ENCODE data around the gene PTPN6. TPM values are rescaled to one million over a fixed set of nuclear protein-coding genes. Genes with fewer than 3 reads are reported as not detected.
"Not testable (repeated sequence)": the region's sequence is repeated elsewhere in the genome, so short reads cannot be mapped to it uniquely, and the experiment has no call there.

The PTPN6 gene
- total and polyA plus RNA-seq, 4 donors = 38.2 to 222 (median 170) TPM

GRCh38 chr12:6904280-6905276 is 46.6 kb upstream of the PTPN6 start, which contains the start of gene LRRC23:
Gene LRRC23, plus strand, starts transcription at chr12:6904822. Its CDS starts 812 bp downstream, at chr12:6905634.
- Histone ChIP-seq H3K27ac (ENCODE audit: low read depth in 1 of 2, low read length in 1 of 2) (peak within 1 kb of the TSS; percentile 49 to 93), H3K36me3 (ENCODE audit: control insufficient read depth in 4 of 4, insufficient read depth in 4 of 4, low read length in 4 of 4) (peaks cover 0 to 5% (median 1%) of the 10 kb centered on the region in 4 donors), H3K27me3 (ENCODE audit: control insufficient read depth in 3 of 3, insufficient read depth in 3 of 3, low read length in 2 of 3) (no peaks in the 10 kb centered on the region), H3K4me3 (peak within 1 kb of the TSS; percentile 70), H3K4me1 (ENCODE audit: control insufficient read depth in 5 of 5, insufficient read depth in 5 of 5, low read length in 5 of 5) (peaks cover 4 to 19% (median 8%) of the 10 kb centered on the region in 5 donors), H3K9ac (ENCODE audit: insufficient read depth in 1 of 2, low read length in 2 of 2) (peak within 1 kb of the TSS; percentile 95 to 99), H3K9me3 (ENCODE audit: control insufficient read depth in 4 of 4, insufficient read depth in 3 of 4, low read length in 3 of 4) (no peaks in the 10 kb centered on the region)
- ATAC-seq (ENCODE audit: insufficient read depth, low FRiP score) (peak; percentile 93), DNase-seq (peak; percentile 98 to 99 (median 98))
- WGBS, 2 donors = 6 to 7% methylated on average over 34 of the region's 34 CpGs
- TF ChIP-seq CTCF (IDR thresholded peaks at IDR 0.05; ENCODE audit: control extremely low read depth, extremely low read depth) = peak; percentile 14

GRCh38 chr12:6905414-6906040 is 45.6 kb upstream of the PTPN6 start:
- H3K36me3 ChIP-seq (ENCODE audit: control insufficient read depth in 4 of 4, insufficient read depth in 4 of 4, low read length in 4 of 4) = peaks cover 0 to 5% (median 1%) of the 10 kb centered on the region in 4 donors
- TF ChIP-seq CTCF (IDR thresholded peaks at IDR 0.05; ENCODE audit: control extremely low read depth, extremely low read depth) = no peak
- DNase-seq (no peak), ATAC-seq (ENCODE audit: insufficient read depth, low FRiP score) (no peak)
- peak overlapping the region; percentile 49 to 93 for H3K27ac ChIP-seq (ENCODE audit: low read depth in 1 of 2, low read length in 1 of 2)
- no peak overlapping the region for H3K4me3 ChIP-seq
- peak overlapping the region; percentile 95 to 99 for H3K9ac ChIP-seq (ENCODE audit: insufficient read depth in 1 of 2, low read length in 2 of 2)
- H3K9me3 ChIP-seq (ENCODE audit: control insufficient read depth in 4 of 4, insufficient read depth in 3 of 4, low read length in 3 of 4) = no peaks in the 10 kb centered on the region
- 68 to 74% methylated on average over 5 of the region's 5 CpGs for WGBS, 2 donors
- no peaks in the 10 kb centered on the region for H3K27me3 ChIP-seq (ENCODE audit: control insufficient read depth in 3 of 3, insufficient read depth in 3 of 3, low read length in 2 of 3)
- H3K4me1 ChIP-seq (ENCODE audit: control insufficient read depth in 5 of 5, insufficient read depth in 5 of 5, low read length in 5 of 5) = peaks cover 3 to 14% (median 4%) of the 10 kb centered on the region in 5 donors

GRCh38 chr12:6908141-6908540 is 43.0 kb upstream of the PTPN6 start:
- not testable (repeated sequence) for H3K9me3 ChIP-seq (ENCODE audit: control insufficient read depth in 4 of 4, insufficient read depth in 3 of 4, low read length in 3 of 4); DNase-seq; H3K9ac ChIP-seq (ENCODE audit: insufficient read depth in 1 of 2, low read length in 2 of 2); ATAC-seq (ENCODE audit: insufficient read depth, low FRiP score); H3K36me3 ChIP-seq (ENCODE audit: control insufficient read depth in 4 of 4, insufficient read depth in 4 of 4, low read length in 4 of 4); H3K4me3 ChIP-seq; H3K27ac ChIP-seq (ENCODE audit: low read depth in 1 of 2, low read length in 1 of 2)
- Histone ChIP-seq H3K27me3 (ENCODE audit: control insufficient read depth in 3 of 3, insufficient read depth in 3 of 3, low read length in 2 of 3) (peaks cover 0 to 13% (median 1%) of the 10 kb centered on the region in 3 donors), H3K4me1 (ENCODE audit: control insufficient read depth in 5 of 5, insufficient read depth in 5 of 5, low read length in 5 of 5) (peaks cover 3 to 14% (median 4%) of the 10 kb centered on the region in 5 donors)
- 95 to 97% methylated on average over 11 of the region's 11 CpGs for WGBS, 2 donors
